ENCODE results near the gene FBXW8.

The FBXW8 gene

GRCh38 chr12:117020536-117021220 lies 109.9 kb downstream of the FBXW8 start:
- no peak for DNase-seq (ENCODE audit: low read depth)

DNA sequence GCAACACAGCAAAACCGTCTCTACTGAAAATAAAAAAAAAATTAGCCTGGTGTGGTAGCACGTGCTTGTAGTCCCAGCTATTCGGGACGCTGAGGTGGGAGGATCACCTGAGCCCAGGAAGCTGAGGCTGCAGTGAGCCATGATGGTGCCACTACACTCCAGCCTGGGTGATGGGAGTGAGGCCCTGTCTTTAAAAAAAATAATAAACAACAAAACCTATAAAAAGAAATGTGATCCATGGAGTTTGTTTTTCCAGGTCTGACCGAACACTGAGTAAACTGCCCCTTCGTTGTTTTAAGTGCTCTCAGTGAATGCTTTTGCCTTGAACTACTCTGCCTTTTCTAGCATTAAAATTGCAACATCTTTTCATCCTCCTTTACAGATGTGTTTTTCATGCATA lies 111.7 kb downstream of the FBXW8 start:
- DNase-seq (ENCODE audit: low read depth) = no peak

GRCh38 chr12:117023998-117024960 lies 113.5 kb downstream of the FBXW8 start:
- no peak for DNase-seq (ENCODE audit: low read depth)

DNA sequence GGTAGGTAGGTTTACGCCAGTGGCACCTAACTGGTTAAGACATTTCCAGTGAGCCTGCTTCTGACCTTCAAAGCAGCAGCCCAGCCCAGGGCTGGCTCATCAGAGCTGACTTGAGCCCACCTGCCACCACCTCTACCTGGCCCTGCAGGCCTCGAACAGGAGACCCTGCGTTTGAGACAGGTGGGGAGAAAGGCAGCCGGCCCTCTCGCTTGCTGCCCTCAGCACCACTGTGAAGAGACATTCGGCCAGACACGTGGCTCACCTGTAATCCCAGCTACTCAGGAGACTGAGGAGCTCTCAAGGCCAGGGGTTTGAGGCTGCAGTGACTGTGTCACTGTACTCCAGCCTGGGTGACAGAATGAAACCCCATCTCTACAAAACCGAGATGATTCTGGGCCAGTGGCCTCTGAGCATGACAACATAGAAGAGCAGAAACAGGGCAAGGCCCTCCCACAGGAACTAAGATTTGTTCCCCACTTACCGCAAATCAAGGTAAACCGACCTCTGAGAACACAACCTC lies 114.3 kb downstream of the FBXW8 start:
- no peak for DNase-seq (ENCODE audit: low read depth)

DNA sequence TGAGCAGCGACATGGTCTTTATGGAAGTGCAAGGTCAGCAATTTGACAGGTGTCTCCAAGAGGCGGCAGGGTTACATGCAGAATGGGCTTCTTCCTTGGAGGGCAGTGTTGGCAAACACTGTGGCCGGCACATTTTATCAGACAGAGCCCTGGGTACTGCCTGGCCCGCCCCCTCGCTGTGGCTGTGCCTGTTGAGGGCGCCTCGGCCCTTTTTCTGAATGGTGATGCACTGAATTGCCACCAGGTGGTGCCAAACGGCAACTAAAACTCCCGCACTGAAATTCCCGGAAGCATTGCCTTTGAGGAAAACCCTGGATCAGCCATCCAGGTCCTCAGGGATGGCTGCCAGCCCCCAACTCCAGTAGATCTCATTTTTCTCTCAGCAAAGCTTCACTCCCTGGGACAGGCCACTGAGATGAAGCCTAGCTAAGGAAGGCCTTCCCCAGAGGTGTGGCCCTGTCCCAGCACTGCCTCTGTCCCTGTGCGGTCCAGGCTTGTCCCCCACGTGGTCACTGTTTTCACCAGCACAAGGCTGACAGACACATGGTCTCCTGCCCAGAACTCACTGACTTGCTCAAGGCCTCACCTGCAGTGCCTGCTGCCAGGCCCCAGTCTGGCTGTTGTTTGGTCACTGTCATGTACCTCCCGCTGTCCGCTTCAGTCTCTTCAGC lies 114.9 kb downstream of the FBXW8 start:
- peak; percentile 34 for DNase-seq (ENCODE audit: low read depth)

- DNase-seq (ENCODE audit: low read depth) = no peak
Observed at GRCh38 chr12:117026343-117026742, 115.6 kb downstream of the FBXW8 start.

DNA sequence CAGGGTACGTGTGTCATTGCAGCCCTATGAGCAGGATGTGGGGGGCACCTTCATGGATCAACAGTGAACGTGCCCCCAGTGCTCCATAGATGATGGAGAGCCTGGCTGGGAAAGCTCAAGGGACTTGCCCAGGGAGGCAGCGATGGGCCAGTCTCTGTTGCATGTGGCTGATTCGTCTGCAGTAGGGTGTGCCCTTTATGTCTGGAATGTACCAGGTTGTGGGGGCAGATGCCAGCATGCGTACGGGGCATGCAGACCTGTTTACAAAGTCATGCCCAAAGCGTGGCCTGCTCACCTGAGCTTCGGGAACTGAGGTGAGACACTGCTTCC lies 116.1 kb downstream of the FBXW8 start:
- DNase-seq (ENCODE audit: low read depth) = no peak

- DNase-seq (ENCODE audit: low read depth) = no peak
Observed at GRCh38 chr12:117027251-117028086, 116.7 kb downstream of the FBXW8 start.

DNA sequence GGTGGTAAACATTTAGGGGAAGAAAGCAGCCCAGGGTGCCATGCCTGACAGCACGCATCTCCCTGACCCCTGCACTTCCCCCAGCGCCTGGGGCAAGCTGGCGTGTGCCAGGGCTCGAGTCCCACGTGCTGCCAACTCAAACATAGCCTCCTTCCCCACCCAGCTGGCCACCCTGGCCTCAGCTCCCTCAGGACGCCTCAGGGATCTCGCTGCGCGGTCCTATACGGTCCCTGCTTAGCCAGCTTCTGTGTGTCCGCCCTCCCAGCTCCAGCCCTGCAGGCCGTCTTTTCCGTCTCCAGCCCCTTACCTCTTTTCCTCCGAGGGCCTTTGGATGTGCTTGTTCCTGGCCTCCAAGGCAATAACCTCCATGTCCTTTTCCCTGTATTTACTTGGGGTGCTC lies 117.5 kb downstream of the FBXW8 start:
- DNase-seq (ENCODE audit: low read depth) = no peak

- DNase-seq (ENCODE audit: low read depth) = no peak
Observed at GRCh38 chr12:117030187-117030900, 119.6 kb downstream of the FBXW8 start.

DNA sequence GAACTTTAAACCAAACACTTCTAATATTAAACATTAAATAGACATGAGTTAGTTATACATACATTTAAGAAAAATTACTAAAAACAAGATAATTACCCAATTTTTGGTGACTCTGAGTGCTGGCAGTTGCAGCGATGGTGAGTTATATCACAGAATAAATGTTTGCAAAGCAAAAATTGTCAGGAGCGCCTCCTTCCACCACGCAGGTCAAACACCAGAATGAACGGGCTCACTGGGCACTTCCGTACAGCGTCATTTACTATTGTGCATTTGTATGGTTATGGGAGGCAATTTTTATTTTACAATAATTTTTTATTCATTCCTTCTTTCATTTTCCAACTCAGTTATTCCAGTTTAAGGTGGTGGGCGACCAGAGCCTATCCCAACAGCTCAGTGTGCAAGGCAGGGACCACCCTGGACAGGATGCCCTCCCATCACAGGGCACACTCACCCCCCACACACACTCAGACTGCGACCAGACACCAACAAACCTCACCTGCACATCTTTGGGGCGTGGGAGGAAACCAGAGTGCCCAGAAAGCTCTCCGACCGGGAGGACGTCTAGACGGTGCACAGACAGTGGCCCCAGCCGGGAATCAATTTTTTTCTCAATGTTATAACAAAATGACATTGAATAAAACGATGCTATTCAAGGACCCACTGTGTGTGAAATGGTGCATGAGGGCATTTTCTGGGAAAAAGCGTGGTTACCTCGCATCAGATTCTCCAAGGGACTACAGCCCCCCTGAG lies 121.3 kb downstream of the FBXW8 start:
- DNase-seq (ENCODE audit: low read depth) = no peak

- DNase-seq (ENCODE audit: low read depth) = no peak
Observed at GRCh38 chr12:117032593-117033381, 122.0 kb downstream of the FBXW8 start.

GRCh38 chr12:117033382-117034221 lies 122.9 kb downstream of the FBXW8 start:
- no peak for DNase-seq (ENCODE audit: low read depth)

GRCh38 chr12:117034249-117034648 lies 123.5 kb downstream of the FBXW8 start:
- DNase-seq (ENCODE audit: low read depth) = no peak

DNA sequence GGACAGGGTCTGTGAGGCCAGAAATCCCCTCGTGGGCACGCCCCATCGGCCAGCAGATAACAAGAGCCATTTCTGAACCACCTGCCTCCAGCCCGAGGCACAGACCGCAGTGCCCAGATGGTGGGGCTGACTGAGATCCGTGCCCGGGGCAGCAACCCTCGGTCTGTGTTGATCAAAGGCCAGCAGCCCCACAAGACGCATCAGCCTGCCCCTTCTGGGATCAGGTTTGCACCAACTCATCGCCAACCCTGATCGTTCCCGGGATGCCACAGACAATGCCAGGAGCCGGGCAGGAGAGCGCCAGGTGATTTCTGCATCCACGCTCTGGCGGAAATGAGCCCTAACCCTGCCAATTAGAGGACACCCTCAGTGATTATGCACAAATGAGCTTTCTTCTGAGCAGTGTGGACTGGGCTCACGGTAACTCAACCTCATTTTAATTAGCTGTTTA lies 124.0 kb downstream of the FBXW8 start:
- no peak for DNase-seq (ENCODE audit: low read depth)

GRCh38 chr12:117035287-117035686 lies 124.5 kb downstream of the FBXW8 start:
- no peak for DNase-seq (ENCODE audit: low read depth)

DNA sequence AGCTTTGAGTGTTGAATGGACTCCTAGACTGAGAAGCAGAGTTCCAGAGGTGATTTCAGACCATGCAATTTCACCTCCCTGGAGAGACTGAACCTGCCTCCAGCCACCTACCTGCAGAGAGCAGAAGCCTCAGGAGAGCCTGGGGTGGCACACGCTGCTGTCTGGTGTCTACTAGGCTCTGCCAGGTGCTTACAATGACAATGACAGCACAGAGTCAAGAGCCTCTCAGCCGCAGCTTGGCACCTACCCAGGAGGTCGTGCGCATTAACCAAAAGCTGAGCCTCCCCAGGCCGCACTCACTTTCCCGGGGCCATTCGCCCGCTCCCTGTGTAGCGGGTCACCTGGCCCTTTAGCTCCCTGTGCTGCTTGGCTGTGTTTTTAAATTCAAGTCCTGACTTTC lies 125.3 kb downstream of the FBXW8 start:
- no peak for DNase-seq (ENCODE audit: low read depth)

- no peak for DNase-seq (ENCODE audit: low read depth)
Observed at GRCh38 chr12:117036547-117036946, 125.8 kb downstream of the FBXW8 start.

Data from stromal cell of bone marrow (primary cell).